Measurements from ENCODE around the gene EEFSEC.
"Not testable (repeated sequence)": the region's sequence is repeated elsewhere in the genome, so short reads cannot be mapped to it uniquely, and the experiment has no call there.

DNA sequence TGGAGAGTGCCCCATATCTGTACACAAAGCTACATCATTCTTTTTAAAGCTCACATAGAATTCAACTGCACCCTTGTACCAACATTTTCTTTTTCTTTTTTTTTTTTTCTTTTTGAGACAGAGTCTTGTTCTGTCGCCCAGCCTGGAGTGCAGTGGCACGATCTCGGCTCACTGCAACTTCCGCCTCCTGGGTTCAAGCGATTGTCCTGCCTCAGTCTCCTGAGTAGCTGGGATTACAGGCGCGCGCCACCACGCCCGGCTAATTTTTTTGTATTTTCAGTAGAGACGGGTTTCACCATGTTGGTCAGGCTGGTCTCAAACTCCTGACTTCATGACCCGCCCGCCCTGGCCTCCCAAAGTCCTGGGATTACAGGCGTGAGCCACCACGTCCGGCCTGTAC is 1.1 kb downstream of the EEFSEC start:
- not testable (repeated sequence) for TF ChIP-seq POLR2A (IDR thresholded peaks at IDR 0.05; ENCODE audit: extremely low read depth, insufficient read length); MYC (IDR thresholded peaks at IDR 0.05; ENCODE audit: low read depth, low read length)
- TF ChIP-seq, protein P1, sequence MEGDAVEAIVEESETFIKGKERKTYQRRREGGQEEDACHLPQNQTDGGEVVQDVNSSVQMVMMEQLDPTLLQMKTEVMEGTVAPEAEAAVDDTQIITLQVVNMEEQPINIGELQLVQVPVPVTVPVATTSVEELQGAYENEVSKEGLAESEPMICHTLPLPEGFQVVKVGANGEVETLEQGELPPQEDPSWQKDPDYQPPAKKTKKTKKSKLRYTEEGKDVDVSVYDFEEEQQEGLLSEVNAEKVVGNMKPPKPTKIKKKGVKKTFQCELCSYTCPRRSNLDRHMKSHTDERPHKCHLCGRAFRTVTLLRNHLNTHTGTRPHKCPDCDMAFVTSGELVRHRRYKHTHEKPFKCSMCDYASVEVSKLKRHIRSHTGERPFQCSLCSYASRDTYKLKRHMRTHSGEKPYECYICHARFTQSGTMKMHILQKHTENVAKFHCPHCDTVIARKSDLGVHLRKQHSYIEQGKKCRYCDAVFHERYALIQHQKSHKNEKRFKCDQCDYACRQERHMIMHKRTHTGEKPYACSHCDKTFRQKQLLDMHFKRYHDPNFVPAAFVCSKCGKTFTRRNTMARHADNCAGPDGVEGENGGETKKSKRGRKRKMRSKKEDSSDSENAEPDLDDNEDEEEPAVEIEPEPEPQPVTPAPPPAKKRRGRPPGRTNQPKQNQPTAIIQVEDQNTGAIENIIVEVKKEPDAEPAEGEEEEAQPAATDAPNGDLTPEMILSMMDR (IDR thresholded peaks at IDR 0.05; ENCODE audit: low read depth, low read length), result not testable (repeated sequence)
- TF ChIP-seq, protein P2, sequence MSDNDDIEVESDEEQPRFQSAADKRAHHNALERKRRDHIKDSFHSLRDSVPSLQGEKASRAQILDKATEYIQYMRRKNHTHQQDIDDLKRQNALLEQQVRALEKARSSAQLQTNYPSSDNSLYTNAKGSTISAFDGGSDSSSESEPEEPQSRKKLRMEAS (IDR thresholded peaks at IDR 0.05; ENCODE audit: low read depth, low read length), result not testable (repeated sequence)

Measured in NB4 (cell line).